NCI-H146 (cell line): Measurements from ENCODE around the gene ENTPD2.

Experiments
- DNase-seq: peaks from one replicate; lab custom pipeline; 2025; lab: John Stamatoyannopoulos, UW

ENTPD2 gene

GRCh38 chr9:137053944-137054931 is at the start of gene ENTPD2:
Gene ENTPD2, minus strand, starts transcription at chr9:137054061. Its CDS starts 64 bp downstream, at chr9:137053997.
- peak; percentile 65 for DNase-seq

DNA sequence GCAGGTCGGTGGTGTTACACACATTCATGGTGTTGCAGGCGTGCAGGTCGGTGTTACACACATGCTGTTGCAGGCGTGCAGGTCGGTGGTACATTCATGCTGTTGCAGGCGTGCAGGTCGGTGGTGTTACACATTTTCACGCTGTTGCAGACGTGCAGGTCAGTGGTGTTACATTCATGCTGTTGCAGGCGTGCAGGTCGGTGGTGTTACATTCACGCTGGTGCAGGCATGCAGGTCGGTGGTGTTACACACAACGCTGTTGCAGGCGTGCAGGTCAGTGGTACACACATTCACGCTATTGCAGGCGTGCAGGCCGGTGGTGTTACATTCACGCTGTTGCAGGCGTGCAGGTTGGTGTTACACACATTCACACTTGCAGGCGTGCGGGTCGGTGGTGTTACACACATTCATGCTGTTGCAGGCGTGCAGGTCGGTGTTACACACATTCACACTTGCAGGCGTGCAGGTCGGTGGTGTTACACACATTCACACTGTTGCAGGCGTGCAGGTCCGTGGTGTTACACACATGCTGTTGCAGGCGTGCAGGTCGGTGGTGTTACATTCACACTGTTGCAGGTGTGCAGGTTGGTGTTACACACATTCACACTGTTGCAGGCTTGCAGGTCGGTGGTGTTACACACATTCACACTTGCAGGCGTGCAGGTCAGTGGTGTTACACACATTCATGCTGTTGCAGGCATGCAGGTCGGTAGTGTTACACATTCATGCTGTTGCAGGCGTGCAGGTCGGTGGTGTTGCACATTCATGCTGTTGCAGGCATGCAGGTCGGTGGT is 49.5 kb upstream of the ENTPD2 start:
- no peak for DNase-seq

GRCh38 chr9:137099231-137099630 is 45.4 kb upstream of the ENTPD2 start:
- DNase-seq: no peak

DNA sequence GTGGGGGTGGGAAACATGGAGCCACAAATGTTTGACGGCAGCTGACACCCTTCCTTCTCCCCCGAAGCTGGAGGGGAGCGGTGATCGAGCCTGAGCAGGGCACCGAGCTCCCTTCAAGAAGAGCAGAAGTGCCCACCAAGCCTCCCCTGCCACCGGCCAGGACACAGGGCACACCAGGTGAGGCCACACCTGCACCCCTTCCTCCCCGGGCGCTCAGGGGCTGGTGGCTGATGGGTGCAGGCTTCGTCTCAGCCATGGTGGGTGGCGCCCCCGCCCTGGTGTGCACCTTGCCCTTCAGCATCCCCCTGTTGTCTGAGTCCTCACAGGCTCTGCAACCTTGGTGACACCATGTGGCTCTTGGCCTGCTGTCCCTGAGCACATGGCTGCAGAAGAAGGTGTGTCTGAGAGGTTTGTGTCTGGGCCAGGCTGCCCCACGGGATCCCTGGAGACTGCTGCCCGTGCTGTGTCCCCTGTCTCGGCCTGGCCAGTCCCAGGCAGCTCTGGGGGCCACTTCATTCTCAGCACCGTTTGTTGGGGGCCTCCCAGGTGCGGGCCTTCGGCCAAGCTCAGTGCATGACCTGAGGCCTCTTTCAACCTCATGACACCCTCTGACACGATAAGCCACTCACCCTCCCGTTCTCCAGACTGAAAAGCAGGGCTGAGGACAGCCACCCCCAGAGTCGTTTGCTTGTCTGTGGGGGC is 44.1 kb upstream of the ENTPD2 start:
- no peak for DNase-seq

- DNase-seq: no peak
These were observed 43.1 kb upstream of the ENTPD2 start for GRCh38 chr9:137096785-137097546.

- no peak for DNase-seq
These were observed 42.0 kb upstream of the ENTPD2 start for GRCh38 chr9:137095664-137096517.

- no peak for DNase-seq
These were observed 35.5 kb upstream of the ENTPD2 start for GRCh38 chr9:137089232-137089947.

DNA sequence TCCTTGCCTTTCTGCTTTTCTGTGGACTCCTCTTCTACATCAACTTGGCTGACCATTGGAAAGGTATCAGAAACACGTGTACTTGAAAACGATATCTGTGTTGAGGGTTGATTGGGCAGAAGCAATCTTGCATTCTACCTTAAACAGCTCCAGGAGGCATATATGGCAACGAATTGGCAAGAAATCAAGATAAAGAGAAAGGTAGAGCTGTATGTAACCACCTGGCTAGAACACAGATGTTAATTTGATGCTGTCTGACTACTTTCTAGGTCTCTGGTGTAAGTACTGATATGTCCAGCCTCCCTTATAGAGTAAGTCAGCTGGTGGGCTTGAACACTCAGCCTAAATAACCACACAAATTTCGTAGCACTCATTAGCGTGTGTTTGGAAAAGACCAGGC is 34.3 kb upstream of the ENTPD2 start:
- no peak for DNase-seq

DNA sequence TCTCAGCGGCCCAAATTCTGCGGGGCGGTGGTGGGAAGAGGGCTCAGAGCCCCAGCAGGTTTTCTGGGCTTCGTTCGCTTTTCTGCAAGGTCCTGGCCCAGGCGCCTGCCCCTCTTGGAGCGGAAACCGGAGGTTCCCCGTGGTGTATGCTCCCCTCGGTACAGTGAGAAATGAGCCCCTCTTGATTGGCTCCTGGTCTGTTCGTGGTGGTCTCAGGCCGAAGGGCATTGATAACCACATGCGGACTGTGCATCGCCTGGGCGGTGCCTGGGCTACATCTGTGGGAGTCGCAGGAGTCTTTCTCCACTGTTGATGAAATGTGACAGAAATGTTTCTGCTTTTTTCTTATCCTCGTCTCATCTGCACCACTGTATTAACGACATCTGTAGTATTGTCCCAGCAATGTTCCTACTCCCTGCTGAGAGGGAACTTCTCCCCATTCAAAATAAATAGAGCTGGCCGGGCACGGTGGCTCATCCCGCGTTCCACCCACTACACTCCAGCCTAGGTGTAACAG is 33.6 kb upstream of the ENTPD2 start:
- no peak for DNase-seq

- peak; percentile 98 for DNase-seq
These were observed 32.9 kb upstream of the ENTPD2 start, which contains the start of gene MAN1B1 for GRCh38 chr9:137086531-137087408. Gene MAN1B1, plus strand, starts transcription at chr9:137086985. Its CDS starts 15 bp downstream, at chr9:137087000.

- DNase-seq: peak; percentile 38
These were observed 32.2 kb upstream of the ENTPD2 start for GRCh38 chr9:137085920-137086530.

GRCh38 chr9:137084526-137084925 is 30.7 kb upstream of the ENTPD2 start:
- DNase-seq: no peak

GRCh38 chr9:137083394-137084004 is 29.6 kb upstream of the ENTPD2 start:
- DNase-seq: no peak

DNA sequence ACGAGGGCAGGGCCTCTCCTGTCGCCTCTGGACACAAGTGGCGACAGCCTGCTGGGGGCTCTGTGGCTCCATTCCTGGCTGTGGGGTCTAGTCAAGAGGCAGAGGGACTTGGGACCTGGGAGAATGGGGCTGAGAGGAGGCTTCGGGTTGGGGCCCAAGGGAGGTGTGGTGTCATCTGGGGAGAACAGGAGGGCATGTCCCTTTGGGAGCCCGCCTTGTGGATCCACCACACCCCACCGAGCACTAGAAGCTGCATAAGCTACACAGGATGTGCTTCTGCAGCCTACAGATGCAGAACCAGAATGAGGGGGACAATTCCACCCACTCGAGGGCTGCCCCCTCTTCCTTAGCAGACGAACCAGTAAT is 29.0 kb upstream of the ENTPD2 start:
- no peak for DNase-seq

DNA sequence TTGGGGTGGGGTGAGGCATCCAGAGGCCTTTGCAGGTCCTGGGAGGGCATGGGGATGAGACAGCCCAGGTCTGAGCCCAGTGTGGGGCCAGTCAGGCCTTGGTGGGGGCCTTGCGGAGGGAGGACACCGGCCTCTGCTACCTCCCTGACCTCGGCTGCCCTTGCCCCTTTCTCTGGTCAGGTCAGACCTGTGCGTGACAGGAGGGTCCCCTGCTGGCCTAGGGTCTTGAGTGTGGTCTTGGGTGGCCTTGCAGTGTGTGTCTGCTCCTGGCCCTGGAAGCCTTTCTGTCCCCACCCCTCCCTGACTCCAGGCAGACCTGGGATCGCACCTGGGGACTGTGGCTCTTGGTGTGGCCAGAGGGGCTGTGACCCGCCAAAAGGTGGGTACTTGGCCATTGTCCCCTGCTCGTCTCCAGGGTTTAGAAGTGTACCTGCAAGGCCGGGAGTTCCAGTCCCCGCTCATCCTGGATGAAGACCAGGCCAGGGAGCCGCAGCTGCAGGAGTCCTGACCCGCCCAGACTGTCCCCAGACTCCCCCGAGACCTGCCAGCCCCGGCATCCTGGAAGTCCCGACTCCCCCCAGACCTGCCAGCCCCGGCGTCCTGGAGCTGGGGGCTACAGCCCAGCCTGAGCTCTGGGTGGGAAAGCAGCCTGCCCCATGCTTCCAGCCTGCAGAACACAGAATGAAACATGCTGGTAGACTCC is 28.5 kb upstream of the ENTPD2 start:
- no peak for DNase-seq

DNA sequence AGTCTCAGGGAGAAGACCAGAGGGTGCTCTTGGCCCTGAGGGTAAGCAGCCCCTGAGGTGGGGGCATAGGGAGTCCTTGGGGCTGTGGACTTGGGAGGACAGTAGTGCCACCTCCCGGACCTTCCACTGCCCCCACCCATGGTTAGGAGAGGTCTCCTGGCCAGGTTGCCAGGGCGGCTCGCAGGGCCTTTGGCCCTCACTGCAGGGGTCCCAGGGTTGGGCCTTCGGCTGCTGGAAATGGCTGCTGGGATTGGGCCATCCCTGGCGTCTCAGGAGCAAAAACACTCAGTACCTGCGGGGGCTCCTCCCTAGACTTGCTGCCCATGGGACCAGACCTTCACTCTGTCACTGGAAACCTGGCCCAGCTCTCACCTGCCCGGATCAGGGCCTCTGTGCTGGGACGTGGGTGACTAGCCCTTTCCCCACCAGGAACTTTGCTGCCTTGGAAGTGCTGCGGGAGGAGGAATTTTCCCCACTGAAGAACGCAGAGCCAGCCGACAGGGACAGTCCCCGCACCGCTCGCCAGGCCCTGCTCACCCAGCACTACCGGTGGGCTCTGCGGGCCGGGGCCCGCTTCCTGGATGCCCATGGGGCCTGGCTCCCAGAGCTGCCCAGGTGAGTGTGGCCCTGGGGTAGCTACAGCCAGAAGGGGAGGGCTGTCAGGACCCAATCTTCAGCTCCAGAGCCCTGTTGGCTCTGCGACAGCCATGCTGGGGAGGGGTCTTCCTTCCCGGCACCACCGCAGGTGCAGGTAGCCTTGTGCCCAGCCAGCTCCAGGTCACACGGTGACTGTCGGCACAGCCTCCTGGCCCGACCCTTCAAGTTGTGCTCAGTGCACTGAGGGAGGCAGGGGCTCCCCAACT is 26.6 kb upstream of the ENTPD2 start:
- DNase-seq: no peak
